Effector CD8-positive, alpha-beta T cell (primary cell): ENCODE data around the gene GPR55.
"Not testable (repeated sequence)": the region's sequence is repeated elsewhere in the genome, so short reads cannot be mapped to it uniquely, and the experiment has no call there.

ENCODE experiments used
- DNase-seq: peaks from one replicate; lab custom pipeline; 2025; lab: John Stamatoyannopoulos, UW
- total RNA-seq, 4 experiments: gene quantifications; one replicate each; lab custom pipeline; 2026; lab: John Stamatoyannopoulos, UW

The GPR55 gene, protein sequence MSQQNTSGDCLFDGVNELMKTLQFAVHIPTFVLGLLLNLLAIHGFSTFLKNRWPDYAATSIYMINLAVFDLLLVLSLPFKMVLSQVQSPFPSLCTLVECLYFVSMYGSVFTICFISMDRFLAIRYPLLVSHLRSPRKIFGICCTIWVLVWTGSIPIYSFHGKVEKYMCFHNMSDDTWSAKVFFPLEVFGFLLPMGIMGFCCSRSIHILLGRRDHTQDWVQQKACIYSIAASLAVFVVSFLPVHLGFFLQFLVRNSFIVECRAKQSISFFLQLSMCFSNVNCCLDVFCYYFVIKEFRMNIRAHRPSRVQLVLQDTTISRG
- 12.1 to 71.3 (median 16.9) reads per million in 4 experiments for total RNA-seq

DNA sequence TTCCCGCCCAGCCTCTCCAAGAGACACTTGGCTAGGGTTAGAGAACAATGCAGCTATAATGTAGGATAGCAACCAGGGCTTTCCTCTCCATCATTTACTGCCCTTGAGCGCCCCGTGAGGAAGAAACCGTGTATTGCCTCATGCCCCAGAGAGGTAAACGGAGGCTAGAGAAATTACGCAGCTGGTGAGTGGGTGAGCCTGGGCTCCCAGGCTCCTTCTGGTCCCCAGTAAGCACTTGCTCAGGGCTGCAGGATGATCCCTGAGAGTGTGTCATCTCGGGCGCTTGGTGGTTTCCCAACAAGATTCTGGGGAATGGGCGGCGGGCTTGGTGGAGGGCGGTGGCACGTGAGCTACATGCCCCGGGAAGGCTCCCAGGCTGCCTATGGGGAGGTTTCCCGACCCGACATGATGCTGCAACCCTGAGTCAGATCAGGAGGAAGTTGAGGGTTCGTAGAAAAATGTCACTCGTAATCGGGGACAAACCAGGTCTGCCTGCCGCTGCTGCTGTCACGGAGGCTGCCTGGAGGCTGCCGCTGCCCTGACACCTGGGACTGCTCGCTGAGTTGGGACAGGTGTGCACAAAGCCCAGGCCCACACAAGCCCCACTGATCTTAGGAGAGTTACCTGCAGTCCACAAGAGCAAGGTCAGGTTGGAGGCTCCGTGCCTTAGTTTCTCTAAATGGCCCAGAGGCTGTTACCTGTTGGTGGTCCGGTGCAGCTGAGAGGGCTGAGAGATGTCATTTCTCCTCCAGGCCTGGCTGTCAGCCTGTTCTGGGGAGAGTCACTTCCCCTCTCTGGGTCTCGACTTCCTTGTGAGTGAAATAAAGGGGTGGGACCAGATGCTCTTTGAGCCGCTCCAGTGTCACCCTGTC, at the start of gene GPR55:
Gene GPR55 (minus strand): TSS at position 773 of the 872 bp plus-strand sequence. CDS start 14,280 bp downstream, outside the sequence.
- peak; percentile 10 for DNase-seq

DNA sequence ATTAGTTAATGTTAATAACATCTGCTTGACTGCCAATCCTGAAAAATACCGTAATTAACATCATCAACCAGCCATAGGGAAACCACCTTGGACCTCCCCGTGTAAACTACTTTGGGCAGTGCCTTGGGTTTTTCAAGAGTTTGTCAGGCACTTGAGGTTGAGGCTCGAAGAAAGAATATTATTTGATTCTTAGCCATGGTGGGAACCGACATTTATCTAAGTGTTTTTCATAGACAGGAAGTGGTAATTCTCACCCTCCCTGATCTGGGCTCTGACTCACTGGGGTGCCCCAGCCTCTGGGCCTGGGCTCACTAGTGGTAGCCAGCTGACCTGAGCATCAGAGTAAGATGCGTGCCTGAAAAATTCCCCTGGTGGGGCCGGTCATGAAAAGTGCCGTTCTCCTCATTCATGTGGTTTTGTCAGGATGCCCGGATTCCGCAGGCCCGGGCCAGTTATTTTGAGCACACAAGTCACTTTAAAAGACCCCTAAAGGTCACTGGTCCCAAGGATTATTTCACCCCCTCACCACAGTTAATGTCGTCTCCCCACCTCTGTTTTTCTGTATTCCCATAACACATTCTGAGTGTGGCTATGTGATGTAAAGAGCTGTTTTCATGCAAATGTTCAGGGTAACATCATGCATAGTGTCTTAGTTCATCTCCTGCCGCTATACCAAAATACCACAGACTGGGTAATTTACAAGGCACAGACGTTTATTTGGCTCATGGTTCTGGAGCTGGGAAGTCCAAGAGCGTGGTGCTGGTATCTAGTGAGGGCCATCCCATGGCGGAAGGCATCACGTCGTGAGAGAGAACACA, 49.3 kb upstream of the GPR55 start:
- DNase-seq: peak; percentile 22

DNA sequence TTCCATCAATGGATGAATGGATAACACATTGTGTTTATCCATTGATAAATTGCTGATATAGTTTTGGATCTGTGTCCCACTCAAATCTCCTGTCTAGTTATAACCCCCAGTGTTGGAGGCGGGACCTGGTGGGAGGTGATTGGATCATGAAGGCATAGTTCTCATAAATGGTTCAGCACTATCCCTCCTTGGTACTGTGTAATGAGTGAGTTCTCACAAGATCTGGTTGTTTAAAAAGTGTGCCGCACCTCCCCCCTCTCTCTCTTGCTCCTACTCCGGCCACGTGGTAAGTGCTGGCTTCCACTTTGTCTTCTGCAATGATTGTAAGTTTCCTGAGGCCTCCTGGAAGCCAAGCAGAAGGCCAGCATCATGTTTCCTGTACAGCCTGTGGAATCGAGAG, 47.0 kb upstream of the GPR55 start:
- no peak for DNase-seq

DNA sequence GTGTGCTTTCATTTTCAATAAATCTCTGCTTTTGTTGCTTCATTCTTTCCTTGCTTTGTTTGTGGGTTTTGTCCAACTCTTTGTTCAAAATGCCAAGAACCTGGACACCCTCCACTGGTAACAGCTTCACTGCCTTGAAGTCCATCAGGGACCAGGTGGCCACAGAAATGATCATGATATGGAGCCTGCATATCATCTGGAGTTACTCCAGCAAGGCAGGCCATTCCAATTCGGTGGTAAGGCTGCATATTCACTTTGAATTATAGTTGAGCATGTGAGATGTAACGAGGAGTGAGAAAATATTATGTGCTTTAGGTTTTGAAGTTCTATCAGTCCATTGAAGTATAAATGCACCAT, 44.6 kb upstream of the GPR55 start:
- DNase-seq: no peak

DNA sequence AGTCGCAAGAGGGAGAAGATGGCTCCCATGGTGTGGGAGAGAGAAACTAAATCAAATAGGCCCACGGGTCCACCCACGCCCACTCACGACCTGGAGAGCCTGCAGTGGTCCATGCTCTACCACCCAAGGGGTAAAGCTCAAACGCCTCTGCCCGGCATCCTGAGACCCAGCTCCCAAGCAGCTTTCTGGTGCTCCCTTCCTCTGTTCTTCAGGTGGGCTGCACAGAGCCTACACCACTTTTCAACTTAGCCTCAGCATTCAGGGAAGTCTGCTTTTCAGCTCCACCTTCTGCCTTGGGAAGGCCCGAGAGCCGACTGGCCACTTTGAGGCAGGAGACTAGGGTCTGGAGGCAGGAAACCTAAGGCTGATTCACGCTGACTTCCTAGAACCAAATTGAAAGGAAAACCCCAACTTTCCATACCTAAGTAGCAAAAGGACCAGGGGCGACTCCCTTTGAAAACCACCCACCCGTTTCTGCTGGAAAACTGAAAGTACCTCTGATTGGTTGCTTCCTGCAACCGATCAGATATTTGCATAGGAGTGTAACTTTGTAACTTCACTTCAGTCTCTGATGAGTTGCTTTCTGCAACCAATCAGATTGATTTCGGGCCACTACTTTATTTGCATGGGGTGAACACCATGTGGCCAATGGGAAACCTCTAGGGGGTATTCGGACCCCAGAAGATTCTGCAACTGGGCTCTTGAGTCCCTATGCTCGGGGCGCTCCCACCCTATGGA, 44.0 kb upstream of the GPR55 start:
- DNase-seq: no peak

DNA sequence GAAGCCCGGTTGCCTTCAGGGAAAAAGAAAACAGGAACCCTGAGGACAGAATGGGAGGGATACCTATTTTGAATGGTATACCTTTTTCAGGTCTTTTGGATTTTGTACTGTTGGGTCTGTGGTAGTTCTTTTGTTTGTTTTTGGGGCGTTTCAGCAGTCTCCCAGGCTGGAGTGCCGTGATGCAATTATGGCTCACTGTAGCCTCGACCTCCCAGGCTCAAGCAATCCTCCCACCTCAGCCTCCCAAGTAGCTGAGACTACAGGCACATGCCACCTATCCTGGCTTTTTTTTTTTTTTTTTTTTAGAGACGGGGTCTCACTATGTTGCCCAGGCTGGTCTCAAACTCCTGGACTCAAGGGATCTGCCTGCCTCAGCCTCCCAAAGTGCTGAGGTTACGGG, 43.3 kb upstream of the GPR55 start:
- not testable (repeated sequence) for DNase-seq

DNA sequence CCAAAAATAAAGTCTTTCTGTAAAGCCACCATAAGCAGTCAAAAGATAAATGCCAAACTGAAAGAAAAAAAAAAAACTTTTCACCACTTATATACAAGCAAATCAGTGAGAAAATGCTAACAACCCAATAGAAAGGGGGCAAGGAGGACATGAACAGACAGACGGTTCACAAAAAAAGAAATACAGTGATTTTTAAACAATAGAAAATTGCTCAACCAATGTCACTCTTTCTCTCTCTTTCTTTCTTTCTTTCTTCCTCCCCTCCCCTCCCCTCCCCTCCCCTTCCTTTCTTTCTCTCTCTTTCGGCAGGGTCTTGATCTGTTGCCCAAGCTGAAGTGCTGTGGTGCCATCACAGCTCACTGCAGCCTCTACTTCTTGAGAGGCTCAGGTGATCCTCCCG, 42.1 kb upstream of the GPR55 start:
- DNase-seq: no peak

DNA sequence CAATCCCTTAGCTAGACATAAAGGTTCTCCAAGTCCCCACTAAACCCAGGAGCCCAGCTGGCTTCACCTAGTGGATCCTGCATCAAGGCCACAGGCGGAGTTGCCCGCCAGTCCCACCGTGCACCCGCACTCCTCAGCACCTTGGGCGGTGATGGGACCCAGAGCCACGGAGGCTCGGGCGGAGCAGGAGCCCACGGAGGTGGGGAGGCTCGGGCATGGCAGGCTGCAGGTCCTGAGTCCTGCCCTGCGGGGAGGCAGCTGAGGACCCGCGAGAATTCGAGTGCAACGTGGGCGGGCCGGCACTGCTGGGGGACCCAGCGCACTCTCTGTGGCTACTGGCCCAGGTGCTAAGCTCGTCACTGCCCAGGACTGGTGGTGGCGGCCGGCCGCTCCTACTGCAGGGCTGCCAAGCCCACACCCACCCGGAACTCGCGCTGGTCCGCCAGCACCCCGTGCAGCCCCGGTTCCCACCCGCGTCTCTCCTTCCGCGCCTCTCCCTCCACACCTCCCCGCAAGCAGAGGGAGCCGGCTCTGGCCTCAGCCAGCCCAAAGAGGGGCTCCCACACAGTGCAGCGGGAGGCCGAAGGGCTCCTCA, 39.2 kb upstream of the GPR55 start:
- no peak for DNase-seq

DNA sequence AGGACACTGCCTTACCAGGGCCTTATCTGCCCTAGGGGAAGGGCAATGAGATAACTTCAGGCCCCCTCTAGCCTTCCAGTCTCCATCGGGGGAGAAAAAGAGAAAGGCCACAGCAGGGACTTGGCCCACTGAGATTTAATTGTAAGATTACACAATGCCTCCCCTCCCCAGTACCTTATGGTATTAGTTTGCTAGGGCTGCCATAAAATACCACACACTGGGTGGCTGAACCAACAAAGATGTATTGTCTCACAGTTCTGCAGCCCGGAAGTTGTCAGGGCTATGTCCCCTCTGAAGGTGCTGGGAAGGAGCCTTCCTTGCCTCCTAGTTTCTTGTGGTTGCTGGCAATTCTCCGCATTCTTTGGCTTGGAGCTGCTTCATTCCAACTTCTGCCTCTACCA, 36.0 kb upstream of the GPR55 start:
- DNase-seq: no peak

DNA sequence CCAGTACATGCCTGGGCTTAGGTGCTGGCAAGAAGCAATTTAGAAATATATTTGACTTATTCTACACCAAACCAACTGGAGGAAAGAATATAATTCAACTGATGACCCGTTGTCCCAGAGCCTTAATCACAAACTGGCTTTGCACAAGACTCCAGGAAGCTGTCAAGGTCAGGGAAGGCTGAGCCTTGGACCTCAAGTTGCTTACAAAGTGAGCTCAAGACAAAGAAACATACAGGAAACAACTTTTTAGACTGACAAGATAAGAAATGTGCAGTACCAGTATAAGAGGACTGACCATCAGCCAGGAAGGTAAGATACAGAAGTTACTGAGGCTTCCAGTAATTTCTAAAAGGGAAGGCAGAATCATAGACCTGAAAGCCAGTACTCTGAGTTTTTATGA, 35.0 kb upstream of the GPR55 start:
- no peak for DNase-seq

DNA sequence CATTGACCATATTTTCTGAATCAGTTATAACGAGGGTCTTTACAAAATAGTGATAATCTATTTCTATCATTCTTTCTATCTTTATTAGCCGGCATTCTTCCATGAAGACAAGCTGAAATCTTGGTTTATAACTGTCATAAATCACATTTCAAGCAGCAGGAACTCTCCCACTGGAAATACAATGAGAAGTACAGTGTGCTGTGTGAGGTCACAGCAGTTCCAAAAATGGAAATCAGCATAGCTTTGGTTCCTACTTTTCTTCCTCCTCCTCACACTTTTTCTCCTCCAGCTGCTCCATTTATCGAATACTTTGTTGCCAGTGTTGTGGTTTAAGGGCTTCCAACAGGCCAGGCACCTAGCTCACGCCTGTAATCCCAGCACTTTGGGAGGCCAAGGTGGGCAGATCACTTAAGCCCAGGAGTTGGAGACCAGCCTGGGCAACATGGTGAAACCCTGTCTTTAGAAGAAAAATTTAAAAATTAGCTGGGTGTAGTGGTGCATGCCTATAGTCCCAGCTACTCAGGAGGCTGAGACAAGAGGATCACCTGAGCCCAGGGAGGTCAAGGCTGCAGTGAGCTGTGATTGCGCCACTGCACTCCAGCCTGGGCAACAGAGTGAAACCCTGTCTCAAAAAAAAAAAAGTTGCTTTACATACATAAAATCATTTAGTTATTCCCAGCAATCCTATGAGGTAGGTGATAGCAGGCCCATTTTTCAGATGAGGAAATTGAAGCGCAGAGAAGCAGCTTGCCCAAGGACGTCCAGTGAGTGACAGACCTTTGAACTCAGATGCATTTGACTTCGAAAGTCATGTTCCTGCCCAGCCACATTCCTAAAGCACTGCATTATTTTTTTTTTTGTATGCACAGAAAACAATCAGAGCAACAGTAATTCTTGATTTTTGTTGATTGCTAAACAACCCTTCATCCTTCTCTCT, 34.0 kb upstream of the GPR55 start:
- no peak for DNase-seq

DNA sequence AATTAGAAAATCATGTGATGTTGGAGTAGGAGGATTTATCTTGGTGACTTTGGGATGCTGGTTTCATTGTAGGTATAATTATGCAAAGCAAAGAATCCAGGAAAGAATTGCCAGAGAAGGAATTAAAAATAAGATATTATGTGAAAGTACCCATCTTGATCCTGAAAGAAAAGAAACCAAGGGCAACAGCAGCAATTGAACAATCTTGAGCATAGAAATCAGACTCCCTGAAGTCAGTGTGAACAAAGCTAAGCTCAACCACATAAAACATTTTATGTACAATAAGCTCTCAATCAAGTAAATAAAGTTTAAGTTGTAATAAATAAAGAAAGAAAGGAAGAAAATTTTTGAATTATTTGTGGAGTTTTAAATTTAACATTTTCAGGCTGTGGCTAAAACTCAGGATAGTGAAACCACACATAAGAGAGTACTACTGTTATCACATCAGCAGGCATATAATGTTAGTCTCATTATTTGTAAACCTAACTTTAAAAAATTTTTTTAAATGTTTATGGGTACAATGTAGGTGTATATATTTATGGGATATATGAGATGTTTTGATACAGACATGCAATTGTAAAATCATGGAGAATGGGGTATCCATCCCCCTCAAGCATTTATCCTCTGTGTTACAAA, 32.8 kb upstream of the GPR55 start:
- DNase-seq: no peak

DNA sequence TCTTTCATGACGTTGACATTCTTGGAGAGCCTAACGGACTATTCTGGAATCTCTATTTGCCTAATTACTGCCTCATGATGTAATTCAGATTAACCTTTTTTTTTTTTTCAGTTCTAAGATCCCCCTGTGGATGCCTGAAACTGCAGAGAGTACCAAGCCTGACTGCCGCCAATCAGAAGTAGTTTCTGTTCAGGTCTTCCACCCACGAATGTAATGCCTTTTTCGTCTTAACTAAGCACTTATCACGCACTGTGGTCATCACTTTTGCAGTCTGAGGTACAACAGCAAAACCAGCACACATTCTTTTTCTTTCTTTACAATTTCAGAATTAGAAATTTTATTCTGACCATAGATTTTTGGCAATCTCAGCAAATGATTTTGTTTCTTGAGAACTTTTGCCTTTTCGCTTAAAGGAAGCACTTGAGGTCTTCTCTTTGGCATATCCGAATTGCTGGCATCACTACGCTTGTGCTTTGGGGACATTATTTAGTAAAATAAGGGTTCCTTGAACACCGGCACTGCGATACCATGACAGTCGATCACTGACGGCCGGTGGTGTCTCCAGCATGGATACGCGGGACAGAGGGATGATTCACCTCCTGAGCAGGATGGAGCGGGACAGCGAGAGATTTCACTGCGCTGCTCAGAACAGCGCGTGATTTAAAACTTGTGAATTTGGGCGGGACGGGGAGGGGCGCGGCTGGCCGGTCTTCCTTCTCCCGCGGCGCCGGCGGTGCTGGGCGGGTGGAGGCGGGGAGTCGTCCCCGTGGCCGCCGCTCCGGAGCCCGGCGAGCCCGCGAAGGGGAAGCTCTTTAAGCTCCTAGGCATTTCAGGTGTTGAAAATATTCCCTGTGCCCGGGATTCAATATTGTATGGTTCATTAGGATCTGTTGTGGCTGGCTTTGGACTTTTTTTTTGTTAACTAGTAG, 32.0 kb upstream of the GPR55 start:
- DNase-seq: no peak

DNA sequence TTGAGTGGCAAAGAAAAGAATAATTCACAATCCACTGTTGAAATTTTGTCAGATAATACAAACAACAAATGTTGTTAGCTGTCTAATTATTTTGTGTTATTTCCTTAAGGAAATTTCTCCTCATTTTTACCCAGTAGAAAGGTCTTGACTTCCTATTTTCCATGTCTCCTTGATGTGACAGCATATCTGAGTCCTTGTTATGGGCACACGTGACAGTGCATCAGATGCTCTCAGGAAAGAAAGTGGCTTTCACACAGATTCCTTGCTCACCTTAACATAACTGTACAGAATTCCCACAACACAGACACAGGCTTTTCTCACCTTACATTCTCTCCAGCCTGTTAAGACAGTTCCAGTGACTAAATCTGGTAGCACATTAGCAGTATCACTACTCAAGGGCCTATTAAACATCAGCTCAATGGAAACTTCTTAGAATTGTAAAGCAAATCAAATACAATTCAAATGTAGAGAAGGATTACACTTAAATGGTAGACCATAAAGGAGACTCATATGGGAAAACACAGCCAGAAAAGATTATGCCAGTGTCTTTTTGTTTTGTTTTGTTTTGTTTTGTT, 30.2 kb upstream of the GPR55 start:
- no peak for DNase-seq

DNA sequence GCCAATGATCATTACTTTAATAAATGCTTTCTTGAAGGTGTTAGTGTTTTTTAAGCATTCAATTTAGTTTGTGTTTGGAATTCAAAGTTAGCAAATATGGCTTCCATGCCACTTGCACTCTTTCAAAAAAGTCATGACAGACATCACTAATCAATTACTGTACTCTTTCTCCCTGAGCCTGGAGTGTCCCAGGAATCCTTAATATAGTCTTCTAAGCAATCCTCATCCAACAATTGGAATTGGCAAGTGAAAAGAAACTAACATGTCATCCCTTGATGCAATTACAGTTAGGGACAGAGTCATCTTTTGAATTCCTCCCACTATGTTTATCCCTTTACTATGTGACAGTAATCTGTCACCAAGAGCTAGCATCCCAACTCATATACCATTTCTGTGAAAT, 29.7 kb upstream of the GPR55 start:
- no peak for DNase-seq

DNA sequence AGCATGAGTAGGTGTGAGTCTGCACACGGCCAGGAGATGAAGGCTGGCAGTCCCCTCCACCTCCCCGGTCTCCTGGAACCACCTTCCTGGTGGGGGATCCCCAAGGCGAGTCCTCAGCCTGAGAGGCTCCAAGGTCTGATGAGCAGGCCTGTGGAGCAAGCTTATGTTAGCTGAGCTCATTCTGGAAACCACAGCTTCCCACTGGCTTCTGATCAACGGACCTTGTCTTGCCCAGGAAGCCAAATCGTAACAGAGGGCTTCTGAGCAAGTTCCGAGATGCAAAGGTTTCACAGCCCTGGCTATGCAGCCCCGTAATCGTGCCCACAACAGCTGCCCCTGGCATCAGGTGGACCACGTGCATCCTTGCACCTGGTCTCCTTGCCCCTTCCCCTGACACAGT, 28.8 kb upstream of the GPR55 start:
- DNase-seq: no peak

DNA sequence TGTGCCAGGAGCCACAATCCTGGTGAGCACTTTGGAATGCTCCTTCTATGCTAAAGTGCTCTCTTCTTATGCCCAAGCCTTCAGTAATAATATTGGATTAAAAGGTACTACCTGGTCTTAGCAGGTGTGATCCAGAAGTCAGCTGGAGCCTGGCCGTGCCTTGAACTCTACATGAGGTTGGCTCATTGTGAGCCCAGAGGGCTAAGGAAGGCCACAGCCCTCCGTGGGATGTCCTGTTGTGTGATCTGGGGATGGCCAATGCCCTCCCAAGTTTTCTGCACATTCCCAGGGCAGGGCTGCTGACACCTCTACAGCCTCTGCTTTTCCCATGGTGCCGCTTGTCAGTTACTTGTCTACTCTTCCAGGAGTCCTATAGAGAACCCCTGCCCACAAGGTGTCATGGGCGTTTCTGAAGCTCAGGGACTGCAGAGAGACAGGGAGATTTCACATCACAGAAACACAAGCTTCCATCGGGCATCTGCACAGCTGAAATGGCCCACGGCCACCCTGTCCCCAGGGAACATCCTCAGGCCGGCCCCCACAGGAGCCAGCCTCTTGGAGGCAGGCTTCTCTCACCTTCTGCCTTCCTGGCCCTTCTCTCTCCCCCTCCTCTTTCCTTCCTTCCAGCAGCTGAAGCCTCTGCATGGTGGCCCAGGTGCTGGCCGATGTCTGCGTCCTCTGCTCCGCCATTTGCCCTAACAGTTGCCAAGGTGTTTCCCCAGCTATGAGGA, 27.3 kb upstream of the GPR55 start:
- DNase-seq: no peak
